Vagina (tissue), 2 donors: ENCODE results near the gene LY6G5C. TPM values are rescaled to one million over a fixed set of nuclear protein-coding genes. Genes with fewer than 3 reads are reported as not detected.

Experiments
- DNase-seq, 2 donors: peaks; one replicate each; pipeline ENCODE4 v3.0.0-alpha.2; 2017; ENCODE audit errors: extremely low spot score in 2 of 2
- H3K27ac ChIP-seq: fragments of 200-600 bp; sonication (generic); one replicate; pipeline ENCODE4 v1.5.1; 2019
- H3K27me3 ChIP-seq: fragments of 200-600 bp; sonication (generic); one replicate; pipeline ENCODE4 v1.5.1; 2019
- H3K36me3 ChIP-seq, 2 donors: fragments of 200-600 bp; sonication (generic); one replicate each; pipeline ENCODE4 v1.5.1; 2017 to 2019
- H3K4me1 ChIP-seq: fragments of 200-600 bp; sonication (generic); one replicate; pipeline ENCODE4 v1.5.1; 2019
- H3K4me3 ChIP-seq, 2 donors: fragments of 200-600 bp; sonication (generic); 1 replicate in 1 of 2; 2 replicates in 1 of 2; pipeline ENCODE4 v1.5.1; 2016 to 2019
- H3K9me3 ChIP-seq: fragments of 200-600 bp; sonication (generic); one replicate; pipeline ENCODE4 v1.5.1; 2019
- CTCF ChIP-seq, 3 experiments: fragments of 450-650 bp in 2 of 3; fragments of 200-600 bp in 1 of 3; sonication (generic) in 1 of 3; IDR thresholded peaks; one replicate each; pipeline ENCODE4 v1.5.1; 2017 to 2019; ENCODE audit warnings: antibody characterized with exemption in 3 of 3, mild to moderate bottlenecking in 2 of 3, moderate library complexity in 2 of 3
- POLR2A ChIP-seq, 2 donors: fragments of 450-650 bp; IDR thresholded peaks; one replicate each; pipeline ENCODE4 v1.6.1; 2017; ENCODE audit warnings: antibody characterized with exemption in 2 of 2, mild to moderate bottlenecking in 2 of 2, moderate library complexity in 2 of 2
- POLR2AphosphoS5 ChIP-seq, 2 donors: sonication (generic); formaldehyde crosslinking; IDR thresholded peaks; one replicate each; pipeline ENCODE4 v1.9.0; 2017; ENCODE audit warnings: antibody characterized with exemption in 2 of 2, mild to moderate bottlenecking in 2 of 2, low read depth in 1 of 2; ENCODE audit not compliant: insufficient read depth in 1 of 2
- intact Hi-C: fragments of 100-400 bp; cut with DNase I; formaldehyde crosslinking; loops from one replicate; pipeline ENCODE4 v1.15.1; 2023
- total RNA-seq: library from RNA; depleted of rRNA; stranded (reverse); fragments of >200 nt; gene quantifications from one replicate; pipeline ENCODE4 v1.2.3, GENCODE V29; 2016

Gene LY6G5C
- total RNA-seq, 1 donor from 2014 or later = 1.7 TPM

DNA sequence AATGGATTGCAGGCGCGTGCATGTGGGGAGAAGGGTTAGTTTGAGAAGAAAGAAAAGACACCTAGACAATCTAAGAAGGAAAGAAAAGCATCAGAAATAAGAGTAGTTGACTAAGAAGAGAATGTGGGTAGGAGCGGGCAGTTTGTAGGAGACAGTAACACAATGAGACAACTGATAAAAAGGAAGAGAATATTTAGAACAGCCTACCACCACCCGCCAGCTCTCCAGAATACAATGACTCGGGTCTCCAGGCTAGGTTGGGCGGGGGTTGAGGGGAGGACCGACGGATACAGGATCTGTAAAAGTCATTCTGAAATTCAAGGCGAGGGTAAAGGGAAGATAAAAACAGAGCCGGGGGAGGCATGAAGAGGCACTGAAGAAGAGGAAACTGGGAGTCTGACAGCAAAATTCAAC lies 21.5 kb upstream of the LY6G5C start:
- Histone ChIP-seq H3K4me3 (peak overlapping the region; percentile 71 to 80), H3K9me3 (no peaks in the 10 kb centered on the region), H3K4me1 (peaks cover 28% of the 10 kb centered on the region), H3K36me3 (peaks cover 0 to 15% of the 10 kb centered on the region in 2 donors), H3K27ac (peak overlapping the region; percentile 98), H3K27me3 (no peaks in the 10 kb centered on the region)
- TF ChIP-seq CTCF (IDR thresholded peaks at IDR 0.05) (no peak), POLR2A (IDR thresholded peaks at IDR 0.05) (no peak), POLR2AphosphoS5 (IDR thresholded peaks at IDR 0.05; ENCODE audit: insufficient read depth in 1 of 2, low read depth in 1 of 2) (no peak)
- DNase-seq = no peak
- intact Hi-C loops = no loop called here

DNA sequence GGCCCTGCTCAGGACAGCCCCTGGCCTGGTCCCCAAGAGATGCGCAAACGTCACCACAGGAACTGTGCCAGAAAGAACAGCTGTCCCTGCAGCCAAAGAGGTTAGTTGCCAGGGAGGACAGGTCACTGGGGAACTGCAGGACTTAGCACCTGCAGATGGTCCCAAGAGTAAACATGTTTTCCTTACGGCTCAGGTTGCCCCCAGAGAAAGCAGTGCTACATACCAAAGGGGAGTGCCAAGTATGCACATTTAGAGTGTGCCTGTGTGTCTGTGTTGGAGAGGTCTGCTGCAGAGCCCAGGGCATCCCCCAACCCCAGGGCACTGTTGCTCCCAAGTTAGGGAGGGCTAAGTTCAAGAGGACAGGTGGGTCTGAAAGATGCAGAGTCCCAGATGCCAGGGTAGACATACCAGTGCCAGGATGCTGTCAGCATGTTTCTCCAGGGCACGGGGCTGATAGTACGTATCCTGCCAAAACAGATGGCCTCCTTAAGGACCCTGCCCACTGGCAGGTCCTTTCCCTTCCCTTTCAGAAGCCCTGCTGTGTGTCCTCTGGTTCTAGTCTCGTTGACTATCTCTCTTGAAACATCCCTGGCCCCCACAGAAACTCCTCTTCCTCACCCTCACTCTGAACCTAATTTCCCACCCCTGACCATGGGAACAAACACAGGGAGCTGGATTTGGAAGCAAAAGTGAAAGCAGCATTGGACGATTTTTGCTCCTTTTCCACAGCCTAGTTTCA lies 21.0 kb upstream of the LY6G5C start:
- Histone ChIP-seq H3K9me3 (no peaks in the 10 kb centered on the region), H3K27me3 (no peaks in the 10 kb centered on the region), H3K4me1 (peaks cover 28% of the 10 kb centered on the region), H3K4me3 (peak overlapping the region; percentile 71 to 80), H3K27ac (peak overlapping the region; percentile 98), H3K36me3 (peaks cover 0 to 19% of the 10 kb centered on the region in 2 donors)
- no peak for TF ChIP-seq CTCF (IDR thresholded peaks at IDR 0.05)
- DNase-seq = no peak
- intact Hi-C loops = loop anchor here (2.0 kb wide), 1 partner anchor 33 kb away; the partner anchor contains the start of gene LY6G5B

- intact Hi-C loops = loop anchor here (2.0 kb wide), 1 partner anchor 32 kb away; the partner anchor contains the start of gene LY6G5B
- DNase-seq = no peak
- Histone ChIP-seq H3K36me3 (peaks cover 0 to 28% of the 10 kb centered on the region in 2 donors), H3K9me3 (no peaks in the 10 kb centered on the region), H3K27ac (peak overlapping the region; percentile 98), H3K4me1 (peaks cover 28% of the 10 kb centered on the region), H3K27me3 (no peaks in the 10 kb centered on the region), H3K4me3 (no peak overlapping the region)
- no peak for TF ChIP-seq POLR2AphosphoS5 (IDR thresholded peaks at IDR 0.05; ENCODE audit: insufficient read depth in 1 of 2, low read depth in 1 of 2)
- TF ChIP-seq POLR2A (IDR thresholded peaks at IDR 0.05) = no peak
- TF ChIP-seq CTCF (IDR thresholded peaks at IDR 0.05) = no peak
Measured at GRCh38 chr6:31700740-31701401, 20.0 kb upstream of the LY6G5C start.

DNA sequence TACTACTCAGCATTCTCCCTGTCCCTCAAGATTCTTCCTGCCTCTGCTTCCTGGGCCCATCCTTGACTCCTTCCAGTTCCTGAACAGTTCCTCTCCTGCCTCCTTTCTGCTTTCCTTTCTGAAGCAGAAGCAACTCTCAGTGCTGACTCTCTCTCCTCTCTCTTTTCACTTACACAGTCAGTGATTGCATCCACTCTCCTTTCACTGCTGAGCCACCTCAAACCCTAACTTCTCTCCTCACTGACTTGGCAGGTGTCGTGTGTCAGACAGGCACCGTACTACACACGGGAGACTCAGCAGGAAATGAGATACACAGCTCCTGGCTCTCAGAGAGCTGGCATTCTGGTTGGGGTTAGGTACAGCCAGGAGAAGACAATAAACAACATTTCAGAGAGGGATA lies 16.7 kb upstream of the LY6G5C start:
- Histone ChIP-seq H3K4me3 (no peak overlapping the region), H3K9me3 (no peaks in the 10 kb centered on the region), H3K4me1 (peaks cover 23% of the 10 kb centered on the region), H3K27me3 (no peaks in the 10 kb centered on the region), H3K36me3 (peaks cover 0 to 59% of the 10 kb centered on the region in 2 donors), H3K27ac (no peak overlapping the region)
- DNase-seq = no peak
- intact Hi-C loops = no loop called here
- TF ChIP-seq CTCF (IDR thresholded peaks at IDR 0.05) = no peak
- no peak for TF ChIP-seq POLR2A (IDR thresholded peaks at IDR 0.05)
- TF ChIP-seq POLR2AphosphoS5 (IDR thresholded peaks at IDR 0.05; ENCODE audit: insufficient read depth in 1 of 2, low read depth in 1 of 2) = no peak

- no peak overlapping the region for H3K27ac ChIP-seq
- intact Hi-C loops = no loop called here
- peaks cover 0 to 82% of the 10 kb centered on the region in 2 donors for H3K36me3 ChIP-seq
- H3K4me3 ChIP-seq = no peak overlapping the region
- TF ChIP-seq POLR2A (IDR thresholded peaks at IDR 0.05) = no peak
- no peak for TF ChIP-seq POLR2AphosphoS5 (IDR thresholded peaks at IDR 0.05; ENCODE audit: insufficient read depth in 1 of 2, low read depth in 1 of 2)
- no peak for TF ChIP-seq CTCF (IDR thresholded peaks at IDR 0.05)
- no peak for DNase-seq
- H3K9me3 ChIP-seq = no peaks in the 10 kb centered on the region
- no peaks in the 10 kb centered on the region for H3K4me1 ChIP-seq
- no peaks in the 10 kb centered on the region for H3K27me3 ChIP-seq
Measured at GRCh38 chr6:31693535-31693934, 12.7 kb upstream of the LY6G5C start.
